Measurements from ENCODE around the gene LIAS. TPM values are rescaled to one million over a fixed set of nuclear protein-coding genes. Genes with fewer than 3 reads are reported as not detected.

The LIAS gene
- total RNA-seq, 2 donors from 2014 or later: 6.9 to 18.7 TPM

- Histone ChIP-seq H3K36me3 (peaks cover 17% of the 10 kb centered on the region), H3K4me1 (peaks cover 0 to 6% of the 10 kb centered on the region in 2 donors), H3K27me3 (no peaks in the 10 kb centered on the region), H3K27ac (no peak overlapping the region), H3K9me3 (no peaks in the 10 kb centered on the region), H3K4me3 (no peak overlapping the region)
- TF ChIP-seq CTCF (IDR thresholded peaks at IDR 0.05): no peak
- no peak for DNase-seq (ENCODE audit: low spot score)
Observed at GRCh38 chr4:39521253-39521919, 62.5 kb downstream of the LIAS start.

GRCh38 chr4:39522068-39522467 lies 63.2 kb downstream of the LIAS start:
- no peak overlapping the region for H3K4me3 ChIP-seq
- H3K27ac ChIP-seq: no peak overlapping the region
- peaks cover 17% of the 10 kb centered on the region for H3K36me3 ChIP-seq
- H3K27me3 ChIP-seq: no peaks in the 10 kb centered on the region
- H3K9me3 ChIP-seq: no peaks in the 10 kb centered on the region
- peaks cover 0 to 8% of the 10 kb centered on the region in 2 donors for H3K4me1 ChIP-seq
- DNase-seq (ENCODE audit: low spot score): no peak
- TF ChIP-seq CTCF (IDR thresholded peaks at IDR 0.05): no peak

- peaks cover 0 to 18% of the 10 kb centered on the region in 2 donors for H3K4me1 ChIP-seq
- no peak overlapping the region for H3K27ac ChIP-seq
- peaks cover 6% of the 10 kb centered on the region for H3K36me3 ChIP-seq
- H3K4me3 ChIP-seq: no peak overlapping the region
- H3K9me3 ChIP-seq: no peaks in the 10 kb centered on the region
- TF ChIP-seq CTCF (IDR thresholded peaks at IDR 0.05): no peak
- no peaks in the 10 kb centered on the region for H3K27me3 ChIP-seq
- no peak for DNase-seq (ENCODE audit: low spot score)
Observed at GRCh38 chr4:39524161-39524957, 65.5 kb downstream of the LIAS start.

GRCh38 chr4:39525822-39526690 lies 67.2 kb downstream of the LIAS start:
- peak overlapping the region; percentile 86 to 89 for H3K4me3 ChIP-seq
- no peaks in the 10 kb centered on the region for H3K9me3 ChIP-seq
- H3K36me3 ChIP-seq: no peaks in the 10 kb centered on the region
- TF ChIP-seq CTCF (IDR thresholded peaks at IDR 0.05): no peak
- DNase-seq (ENCODE audit: low spot score): no peak
- H3K4me1 ChIP-seq: peaks cover 0 to 18% of the 10 kb centered on the region in 2 donors
- H3K27ac ChIP-seq: peak overlapping the region; percentile 96 to 98
- H3K27me3 ChIP-seq: no peaks in the 10 kb centered on the region

GRCh38 chr4:39526765-39527295 lies 68.0 kb downstream of the LIAS start:
- peak overlapping the region; percentile 96 to 98 for H3K27ac ChIP-seq
- H3K4me3 ChIP-seq: peak overlapping the region; percentile 86 to 89
- DNase-seq (ENCODE audit: low spot score): no peak

More at GRCh38 chr4:39526765-39527295, 68.0 kb downstream of the LIAS start:
- Histone ChIP-seq H3K9me3 (no peaks in the 10 kb centered on the region), H3K27me3 (no peaks in the 10 kb centered on the region), H3K4me1 (peaks cover 0 to 18% of the 10 kb centered on the region in 2 donors), H3K36me3 (no peaks in the 10 kb centered on the region)
- no peak for TF ChIP-seq CTCF (IDR thresholded peaks at IDR 0.05)

Data from right atrium auricular region (tissue), 2 donors.